HEK293 (cell line): ENCODE measurements around the gene TRIM34.

Source experiments
- MEIS1 ChIP-seq: sonication (generic); formaldehyde crosslinking; IDR thresholded peaks from 2 replicates; pipeline ENCODE4 v1.8.1; 2022; ENCODE audit warnings: missing genetic modification reagents, mild to moderate bottlenecking, borderline replicate concordance
- ZNF426 ChIP-seq: fragments of 450-650 bp; formaldehyde crosslinking; IDR thresholded peaks from 2 replicates; pipeline ENCODE4 v1.5.1; 2017; ENCODE audit warnings: missing biosample characterization, missing genetic modification characterization, mild to moderate bottlenecking, inconsistent platforms, moderate library complexity
- ZNF747 ChIP-seq: fragments of 450-650 bp; formaldehyde crosslinking; IDR thresholded peaks from 2 replicates; pipeline ENCODE4 v1.5.1; 2016; ENCODE audit warnings: missing biosample characterization, missing genetic modification characterization
- ZNF791 ChIP-seq: fragments of 450-650 bp; formaldehyde crosslinking; IDR thresholded peaks from 2 replicates; pipeline ENCODE4 v1.5.1; 2016; ENCODE audit warnings: missing biosample characterization, missing genetic modification characterization
- TF ChIP-seq, protein P1 (sequence below): fragments of 450-650 bp; formaldehyde crosslinking; IDR thresholded peaks from 2 replicates; pipeline ENCODE4 v1.5.1; 2016; ENCODE audit warnings: missing biosample characterization, missing genetic modification characterization

DNA sequence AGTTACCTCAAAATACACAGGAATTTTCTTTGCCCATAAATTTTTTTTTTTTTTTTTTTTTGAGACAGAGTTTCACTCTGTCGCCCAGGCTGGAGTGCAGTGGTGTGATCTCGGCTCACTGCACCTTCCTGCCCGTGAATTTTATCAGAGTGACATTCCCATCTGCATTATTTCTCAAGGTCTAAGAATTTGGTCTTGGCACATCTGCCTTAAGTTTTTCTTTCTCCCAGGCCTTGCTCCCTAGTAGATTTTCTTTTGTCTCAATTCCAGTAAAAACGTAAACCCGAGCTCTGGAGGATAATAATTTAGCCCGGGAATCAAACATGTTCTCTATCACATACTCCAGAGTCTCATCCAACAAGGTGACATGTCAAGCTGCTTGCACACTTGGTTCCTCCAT, 16.0 kb upstream of the TRIM34 start:
- TF ChIP-seq, protein P1, sequence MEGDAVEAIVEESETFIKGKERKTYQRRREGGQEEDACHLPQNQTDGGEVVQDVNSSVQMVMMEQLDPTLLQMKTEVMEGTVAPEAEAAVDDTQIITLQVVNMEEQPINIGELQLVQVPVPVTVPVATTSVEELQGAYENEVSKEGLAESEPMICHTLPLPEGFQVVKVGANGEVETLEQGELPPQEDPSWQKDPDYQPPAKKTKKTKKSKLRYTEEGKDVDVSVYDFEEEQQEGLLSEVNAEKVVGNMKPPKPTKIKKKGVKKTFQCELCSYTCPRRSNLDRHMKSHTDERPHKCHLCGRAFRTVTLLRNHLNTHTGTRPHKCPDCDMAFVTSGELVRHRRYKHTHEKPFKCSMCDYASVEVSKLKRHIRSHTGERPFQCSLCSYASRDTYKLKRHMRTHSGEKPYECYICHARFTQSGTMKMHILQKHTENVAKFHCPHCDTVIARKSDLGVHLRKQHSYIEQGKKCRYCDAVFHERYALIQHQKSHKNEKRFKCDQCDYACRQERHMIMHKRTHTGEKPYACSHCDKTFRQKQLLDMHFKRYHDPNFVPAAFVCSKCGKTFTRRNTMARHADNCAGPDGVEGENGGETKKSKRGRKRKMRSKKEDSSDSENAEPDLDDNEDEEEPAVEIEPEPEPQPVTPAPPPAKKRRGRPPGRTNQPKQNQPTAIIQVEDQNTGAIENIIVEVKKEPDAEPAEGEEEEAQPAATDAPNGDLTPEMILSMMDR, result no peak
- no peak for TF ChIP-seq ZNF791 (tag by site-specific recombination)
- TF ChIP-seq ZNF747 (tag by site-specific recombination), result no peak
- TF ChIP-seq MEIS1 (CRISPR knock-in tag), result no peak
- no peak for TF ChIP-seq ZNF426 (tag by site-specific recombination)
